ENCODE data around the gene SH3TC2. TPM values are rescaled to one million over a fixed set of nuclear protein-coding genes. Genes with fewer than 3 reads are reported as not detected.
"Not testable (repeated sequence)": the region's sequence is repeated elsewhere in the genome, so short reads cannot be mapped to it uniquely, and the experiment has no call there.

The SH3TC2 gene
- total RNA-seq (2014; rRNA removed; shearing (Covaris generic); ENCODE audit: low replicate concordance): 2.9 and 8.8 TPM in 2 replicates

DNA sequence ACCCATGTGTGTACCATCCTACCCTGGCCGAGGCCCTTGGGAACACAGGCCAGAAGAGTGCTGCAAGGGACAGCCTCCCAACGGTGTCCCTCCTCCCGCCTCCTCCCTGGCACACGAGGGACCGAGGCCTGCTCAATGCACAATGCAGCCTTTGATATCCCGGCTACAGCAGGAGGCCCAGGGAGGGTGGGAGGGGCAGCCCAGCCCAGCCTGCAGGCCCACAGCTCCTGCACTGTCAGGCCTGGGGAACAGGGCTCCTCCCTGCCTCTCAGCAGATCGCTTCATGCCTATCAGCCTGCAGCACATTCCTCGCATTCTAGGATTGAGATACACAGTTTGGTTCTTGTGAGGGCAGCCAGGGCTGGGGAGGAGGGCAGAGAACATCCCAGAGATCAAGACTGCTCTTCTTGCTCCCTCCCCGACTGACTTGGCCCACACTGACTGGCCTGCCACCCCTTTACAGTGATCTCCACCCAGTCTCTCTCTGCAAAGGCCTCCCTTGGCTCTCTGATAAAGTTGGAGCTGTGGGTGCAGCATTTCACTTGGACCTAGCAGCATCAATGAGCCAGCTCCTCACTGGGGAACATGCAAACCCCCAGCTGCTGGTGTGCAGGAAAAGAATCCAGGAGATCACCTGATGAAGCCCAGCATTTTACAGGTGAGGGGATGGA lies at the start of gene SH3TC2:
Gene SH3TC2, minus strand, starts transcription at position 46 of the 671 bp plus-strand sequence. Its CDS starts 40 bp downstream, at position 6.
- no peaks in the 10 kb centered on the region for H3K36me3 ChIP-seq
- no peak within 1 kb of the TSS for H3K4me3 ChIP-seq
- peaks cover 4% of the 10 kb centered on the region for H3K9me3 ChIP-seq
- peak; percentile 83 for DNase-seq
- H3K27me3 ChIP-seq: no peaks in the 10 kb centered on the region

DNA sequence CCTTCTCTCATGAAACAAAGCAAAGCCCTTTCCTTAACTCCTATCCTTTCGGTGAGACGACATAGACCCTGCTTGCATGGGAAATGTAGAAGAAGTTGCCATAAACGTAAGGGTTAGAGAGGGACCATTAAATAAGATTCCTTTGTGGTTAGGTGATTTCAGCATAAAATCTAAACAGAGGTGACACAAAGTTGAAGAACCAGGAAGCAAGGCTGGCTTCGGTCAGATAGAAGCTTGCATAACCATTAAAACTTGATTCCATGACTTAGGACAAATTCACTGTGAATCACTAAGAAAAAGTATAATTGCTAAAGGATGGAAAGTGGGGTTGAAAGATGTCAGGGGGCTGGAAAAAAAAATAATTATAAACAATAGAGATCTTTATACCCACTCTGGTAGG lies 47.5 kb upstream of the SH3TC2 start:
- DNase-seq: no peak
- no peaks in the 10 kb centered on the region for H3K27me3 ChIP-seq
- H3K36me3 ChIP-seq: no peaks in the 10 kb centered on the region
- H3K4me3 ChIP-seq: no peak overlapping the region
- no peaks in the 10 kb centered on the region for H3K9me3 ChIP-seq

DNA sequence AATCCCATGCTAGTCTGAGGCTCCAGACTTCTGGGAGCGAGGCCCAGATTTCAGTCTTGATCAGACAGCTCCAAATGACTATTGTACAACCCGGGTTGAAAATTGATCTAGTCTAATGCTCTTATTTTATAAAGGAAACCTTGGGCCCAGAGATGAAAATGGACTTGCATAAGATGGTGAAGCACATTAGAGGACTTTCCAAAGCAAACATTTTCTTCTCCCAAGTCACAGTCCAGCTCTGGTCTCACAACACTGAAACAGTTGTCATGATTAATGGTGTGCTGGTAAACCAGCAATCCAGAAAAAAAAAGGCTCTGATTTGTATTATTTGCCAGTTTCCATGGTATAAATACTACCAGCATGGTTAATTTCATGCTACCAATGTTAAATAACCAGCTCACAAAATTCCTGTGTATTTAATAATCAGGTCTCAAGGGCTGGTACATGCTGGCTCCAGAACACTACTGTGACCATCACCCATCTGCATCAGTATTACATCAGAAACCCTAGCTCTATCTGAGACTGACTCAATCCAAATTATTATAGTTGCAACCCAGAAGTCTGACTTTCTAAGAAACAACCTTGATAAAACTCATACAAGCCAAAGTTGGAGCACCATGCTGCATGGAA lies 45.9 kb upstream of the SH3TC2 start:
- no peak for DNase-seq
- Histone ChIP-seq H3K27me3 (no peaks in the 10 kb centered on the region), H3K9me3 (no peaks in the 10 kb centered on the region), H3K36me3 (no peaks in the 10 kb centered on the region), H3K4me3 (no peak overlapping the region)

DNA sequence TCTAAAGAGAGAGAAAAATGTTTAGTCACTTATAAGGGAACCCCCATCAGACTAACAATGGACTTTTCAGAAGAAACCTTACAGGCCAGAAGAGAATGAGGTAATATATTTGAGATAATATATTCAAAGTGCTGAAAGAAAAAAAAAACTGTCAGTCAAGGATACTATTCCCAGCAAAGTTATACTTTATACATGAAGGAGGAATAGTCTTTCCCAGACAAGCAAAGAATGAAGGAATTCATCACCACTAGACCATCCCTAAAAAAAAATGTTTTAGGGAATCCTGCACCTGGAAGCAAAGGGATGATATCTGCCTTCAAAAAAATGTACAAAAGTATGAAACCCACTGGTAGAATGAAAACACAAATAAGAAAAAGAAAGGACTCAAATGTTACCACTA lies 37.5 kb upstream of the SH3TC2 start:
- Histone ChIP-seq H3K36me3 (no peaks in the 10 kb centered on the region), H3K27me3 (no peaks in the 10 kb centered on the region), H3K4me3 (no peak overlapping the region), H3K9me3 (peaks cover 35% of the 10 kb centered on the region)
- no peak for DNase-seq

DNA sequence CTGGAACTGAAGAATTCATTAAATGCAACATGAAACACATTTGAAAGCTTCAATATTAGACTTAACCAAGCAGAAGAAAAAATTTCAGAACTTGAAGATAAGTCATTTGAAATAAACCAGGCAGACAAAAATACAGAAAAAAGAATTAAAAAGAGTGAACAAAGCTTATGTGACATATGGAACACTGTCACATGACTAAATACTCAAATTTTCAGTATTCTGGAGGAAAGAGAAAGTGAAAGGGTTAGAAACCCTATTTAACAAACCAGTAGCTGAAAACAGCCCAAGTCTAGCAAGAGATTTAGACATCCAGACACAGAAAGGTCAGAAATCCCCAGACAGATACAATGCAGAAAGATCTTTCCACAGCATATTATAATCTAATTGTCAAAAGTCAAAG lies 37.1 kb upstream of the SH3TC2 start:
- no peaks in the 10 kb centered on the region for H3K27me3 ChIP-seq
- H3K36me3 ChIP-seq: no peaks in the 10 kb centered on the region
- no peak for DNase-seq
- H3K9me3 ChIP-seq: peaks cover 35% of the 10 kb centered on the region
- no peak overlapping the region for H3K4me3 ChIP-seq

DNA sequence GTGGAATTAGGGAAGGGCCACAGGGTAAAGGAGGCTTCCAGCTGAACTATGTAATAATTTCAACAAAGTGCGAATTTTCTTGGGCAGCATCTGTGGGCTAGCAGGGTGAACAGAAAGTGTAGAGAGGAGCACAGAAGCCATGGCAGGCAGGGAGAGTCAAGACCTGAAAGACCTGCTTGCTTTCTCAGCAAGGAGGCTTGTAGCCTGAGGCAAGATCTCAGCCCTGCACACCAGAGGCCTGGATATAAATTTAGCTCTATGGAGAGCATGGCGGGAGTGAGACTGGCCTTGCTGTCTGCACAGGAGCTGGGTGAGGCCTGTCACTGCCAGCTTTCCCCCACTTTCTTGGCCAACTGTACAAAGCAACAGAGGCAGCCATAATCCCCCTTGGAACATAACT lies 32.1 kb upstream of the SH3TC2 start:
- H3K36me3 ChIP-seq: no peaks in the 10 kb centered on the region

DNA sequence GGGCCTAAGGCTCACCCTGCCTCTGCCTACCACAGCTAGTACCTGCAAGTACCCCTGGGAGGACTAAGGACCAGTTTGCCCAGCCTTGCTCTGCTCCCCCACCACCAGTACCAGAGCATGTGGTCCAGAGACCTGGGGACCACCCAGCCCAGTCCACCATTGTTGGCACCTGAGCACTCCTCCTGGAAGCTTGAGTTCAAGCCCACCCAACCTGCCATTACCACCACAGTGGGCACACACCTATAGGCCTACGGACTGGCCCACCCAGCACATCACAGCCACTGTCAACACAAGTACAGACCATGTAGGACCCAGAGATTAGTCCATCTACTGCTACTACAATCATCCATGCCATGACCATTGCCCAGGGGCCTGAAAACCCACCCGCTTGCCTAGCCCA lies 30.8 kb upstream of the SH3TC2 start:
- DNase-seq: no peak
- Histone ChIP-seq H3K27me3 (no peaks in the 10 kb centered on the region), H3K9me3 (peaks cover 14% of the 10 kb centered on the region), H3K4me3 (no peak overlapping the region), H3K36me3 (no peaks in the 10 kb centered on the region)

More for the DNA sequence above, 32.1 kb upstream of the SH3TC2 start:
- Histone ChIP-seq H3K4me3 (no peak overlapping the region), H3K9me3 (peaks cover 23% of the 10 kb centered on the region), H3K27me3 (no peaks in the 10 kb centered on the region)
- no peak for DNase-seq

DNA sequence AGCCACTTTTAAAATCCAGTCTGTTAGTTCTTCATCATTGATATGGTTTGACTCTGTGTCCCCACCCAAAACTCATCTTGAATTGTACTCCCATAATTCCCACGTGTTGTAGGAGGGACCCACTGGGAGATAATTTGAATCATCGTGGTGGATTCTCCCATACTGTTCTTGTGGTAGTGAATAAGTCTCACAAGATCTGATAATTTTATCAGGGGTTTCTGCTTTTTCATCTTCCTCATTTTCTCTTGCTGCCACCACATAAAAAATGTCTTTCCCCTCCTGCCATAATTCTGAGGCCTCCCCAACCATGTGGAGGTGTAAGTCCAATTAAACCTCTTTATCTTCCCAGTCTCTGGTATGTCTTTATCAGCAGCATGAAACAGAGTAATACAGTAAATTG lies 26.9 kb upstream of the SH3TC2 start:
- DNase-seq: no peak
- no peak overlapping the region for H3K4me3 ChIP-seq
- no peaks in the 10 kb centered on the region for H3K27me3 ChIP-seq
- H3K9me3 ChIP-seq: no peaks in the 10 kb centered on the region
- H3K36me3 ChIP-seq: no peaks in the 10 kb centered on the region

DNA sequence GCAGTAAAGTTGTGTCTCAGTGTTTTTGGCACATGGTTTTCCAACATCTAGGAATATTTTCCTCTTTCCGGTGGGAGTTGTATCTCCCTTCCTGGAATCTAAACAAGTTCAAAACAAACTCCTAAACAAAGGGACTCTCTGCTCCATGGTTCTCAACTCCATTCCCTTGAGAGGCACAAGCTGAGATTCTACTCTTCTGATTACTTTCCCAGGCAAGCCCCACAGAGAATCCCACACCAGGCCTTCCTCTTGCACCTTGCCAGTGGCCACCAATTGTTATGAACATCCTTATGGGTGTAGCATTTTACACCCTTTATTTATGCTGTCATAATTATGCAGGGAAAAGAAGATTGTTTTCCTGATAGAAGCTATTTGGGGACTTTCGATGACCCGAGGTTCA lies 25.8 kb upstream of the SH3TC2 start:
- no peak for DNase-seq
- Histone ChIP-seq H3K27me3 (no peaks in the 10 kb centered on the region), H3K9me3 (no peaks in the 10 kb centered on the region), H3K36me3 (no peaks in the 10 kb centered on the region), H3K4me3 (no peak overlapping the region)

DNA sequence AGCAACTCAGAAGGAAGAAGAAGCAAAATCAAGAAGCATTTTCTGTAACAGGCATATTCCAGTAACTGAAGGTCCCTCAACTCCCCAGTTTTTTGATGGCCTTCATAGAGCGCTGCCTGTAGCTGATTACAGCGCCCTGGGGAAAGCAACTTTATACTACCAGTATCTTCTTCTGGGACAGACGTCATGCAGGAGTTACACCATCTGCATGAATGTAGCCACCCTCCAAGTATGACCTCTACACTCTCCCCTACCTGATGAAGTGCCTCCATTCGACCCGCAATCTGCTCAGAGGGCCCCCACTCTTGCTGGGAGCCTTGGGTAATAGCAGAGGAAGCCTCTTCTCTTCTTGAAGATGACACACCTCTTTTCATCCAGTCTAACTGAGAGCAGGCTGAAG lies 21.0 kb upstream of the SH3TC2 start:
- Histone ChIP-seq H3K36me3 (no peaks in the 10 kb centered on the region), H3K9me3 (peaks cover 5% of the 10 kb centered on the region), H3K27me3 (no peaks in the 10 kb centered on the region), H3K4me3 (no peak overlapping the region)
- no peak for DNase-seq

DNA sequence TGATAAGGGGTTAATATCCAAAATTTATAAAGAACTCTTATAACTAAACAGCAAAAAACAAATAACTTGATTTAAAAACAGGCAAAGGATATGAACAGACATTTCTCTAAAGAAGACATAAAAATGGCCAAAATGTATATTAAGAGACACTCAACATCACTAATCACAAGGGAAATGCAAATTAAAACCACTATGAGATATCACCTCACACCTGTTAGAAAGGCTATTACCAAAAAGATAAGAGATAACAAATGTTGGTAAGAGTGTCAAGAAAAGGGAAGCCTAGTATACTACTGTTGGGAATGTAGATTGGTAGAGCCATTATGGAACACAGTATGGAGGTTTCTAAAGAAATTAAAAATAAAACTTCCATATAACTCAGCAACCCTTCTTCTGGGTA lies 19.4 kb upstream of the SH3TC2 start:
- no peaks in the 10 kb centered on the region for H3K27me3 ChIP-seq
- no peak for DNase-seq
- H3K9me3 ChIP-seq: peaks cover 8% of the 10 kb centered on the region
- no peaks in the 10 kb centered on the region for H3K36me3 ChIP-seq
- no peak overlapping the region for H3K4me3 ChIP-seq

DNA sequence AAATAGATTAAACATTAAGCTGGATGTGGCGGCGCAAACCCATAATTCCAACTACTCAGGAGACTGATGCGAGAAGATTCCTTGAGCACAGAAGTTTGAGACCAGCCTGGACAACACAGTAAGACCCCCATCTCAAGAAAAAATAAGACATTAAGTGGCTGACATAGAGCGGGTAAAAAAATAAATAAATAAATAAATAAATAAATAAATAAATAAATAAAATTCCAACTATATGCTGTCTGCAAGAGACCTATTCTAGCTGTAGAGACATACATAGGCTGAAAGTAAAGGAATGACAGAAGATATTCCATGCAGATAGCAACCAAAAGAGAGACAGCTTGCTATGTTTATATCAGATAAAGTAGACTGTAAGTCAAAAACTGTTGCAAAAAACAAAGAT lies 17.4 kb upstream of the SH3TC2 start:
- H3K36me3 ChIP-seq: no peaks in the 10 kb centered on the region
- no peak overlapping the region for H3K4me3 ChIP-seq
- H3K27me3 ChIP-seq: no peaks in the 10 kb centered on the region
- peaks cover 8% of the 10 kb centered on the region for H3K9me3 ChIP-seq
- no peak for DNase-seq

- H3K4me3 ChIP-seq: no peak overlapping the region
- H3K9me3 ChIP-seq: peaks cover 8% of the 10 kb centered on the region
- H3K36me3 ChIP-seq: no peaks in the 10 kb centered on the region
- no peak for DNase-seq
- no peaks in the 10 kb centered on the region for H3K27me3 ChIP-seq
These were observed 17.0 kb upstream of the SH3TC2 start for GRCh38 chr5:149079883-149080282.

DNA sequence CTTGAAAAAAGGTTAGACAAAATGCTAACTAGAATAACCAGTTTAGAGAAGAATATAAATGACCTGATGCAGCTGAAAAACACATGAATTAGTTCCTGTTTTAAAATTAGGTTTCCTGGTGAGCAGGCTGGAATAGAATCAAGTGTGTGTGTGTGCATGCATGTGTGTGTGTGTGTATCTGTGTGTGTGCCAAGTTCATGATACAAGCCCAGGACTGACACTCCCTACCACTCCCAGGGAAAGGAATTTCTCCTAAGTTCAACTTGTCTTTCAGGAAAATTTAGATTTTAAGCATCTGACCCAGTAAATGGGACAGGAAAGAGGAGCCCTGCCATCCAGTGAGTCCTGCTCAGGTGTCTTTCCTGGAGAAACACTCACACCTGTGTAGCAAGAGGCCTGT lies 11.2 kb upstream of the SH3TC2 start:
- not testable (repeated sequence) for DNase-seq, H3K36me3 ChIP-seq, H3K4me3 ChIP-seq, H3K27me3 ChIP-seq, H3K9me3 ChIP-seq

DNA sequence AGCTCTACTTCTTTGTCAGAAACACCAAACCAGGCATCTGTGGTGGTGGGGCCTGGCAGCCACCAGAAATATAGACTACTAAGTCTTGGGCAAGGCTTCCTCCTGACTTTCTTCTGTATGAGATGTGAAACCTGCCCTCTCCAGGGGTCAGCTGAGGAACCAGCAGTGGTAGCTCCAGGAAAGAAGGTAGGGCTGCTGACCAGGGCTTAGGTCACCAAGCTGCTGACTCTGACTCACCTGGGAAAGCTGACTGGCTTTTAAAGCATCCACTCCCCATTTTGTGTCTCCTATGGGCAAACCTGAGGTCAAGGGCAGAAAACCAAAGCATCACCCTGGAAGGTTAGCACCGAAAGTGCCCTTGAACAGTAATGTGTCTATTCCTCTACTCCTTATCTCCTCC lies 10.4 kb upstream of the SH3TC2 start:
- peak; percentile 17 for DNase-seq
- Histone ChIP-seq H3K36me3 (no peaks in the 10 kb centered on the region), H3K4me3 (no peak overlapping the region), H3K27me3 (no peaks in the 10 kb centered on the region), H3K9me3 (peaks cover 3% of the 10 kb centered on the region; the same call in 1 of the 2 replicates)

- no peaks in the 10 kb centered on the region for H3K27me3 ChIP-seq
- no peak for DNase-seq
- peaks cover 2% of the 10 kb centered on the region; the same call in 1 of the 2 replicates for H3K9me3 ChIP-seq
- H3K4me3 ChIP-seq: no peak overlapping the region
- H3K36me3 ChIP-seq: no peaks in the 10 kb centered on the region
These were observed 9.9 kb upstream of the SH3TC2 start for GRCh38 chr5:149072791-149073190.

DNA sequence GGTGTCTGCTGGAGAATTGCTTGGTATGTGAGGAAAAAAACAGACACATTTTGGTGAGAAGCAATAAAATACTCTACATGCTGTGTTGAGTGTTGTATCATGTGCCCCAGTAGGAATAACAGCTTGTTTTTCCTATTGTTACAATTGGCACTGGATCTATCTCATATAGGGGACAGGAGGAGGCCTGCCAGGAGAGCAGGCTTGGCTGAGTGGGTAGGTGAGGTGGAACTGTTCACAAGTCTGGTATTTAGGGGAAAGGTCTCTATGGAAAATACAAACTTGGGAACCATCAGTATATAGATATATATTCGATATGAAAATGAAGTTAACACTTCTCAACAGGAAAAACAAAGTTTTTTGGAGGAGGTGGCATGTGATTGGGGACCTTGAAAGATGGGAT lies 9.5 kb upstream of the SH3TC2 start:
- Histone ChIP-seq H3K36me3 (no peaks in the 10 kb centered on the region), H3K9me3 (no peaks in the 10 kb centered on the region; the same call in 1 of the 2 replicates), H3K27me3 (no peaks in the 10 kb centered on the region), H3K4me3 (no peak overlapping the region)
- DNase-seq: no peak

DNA sequence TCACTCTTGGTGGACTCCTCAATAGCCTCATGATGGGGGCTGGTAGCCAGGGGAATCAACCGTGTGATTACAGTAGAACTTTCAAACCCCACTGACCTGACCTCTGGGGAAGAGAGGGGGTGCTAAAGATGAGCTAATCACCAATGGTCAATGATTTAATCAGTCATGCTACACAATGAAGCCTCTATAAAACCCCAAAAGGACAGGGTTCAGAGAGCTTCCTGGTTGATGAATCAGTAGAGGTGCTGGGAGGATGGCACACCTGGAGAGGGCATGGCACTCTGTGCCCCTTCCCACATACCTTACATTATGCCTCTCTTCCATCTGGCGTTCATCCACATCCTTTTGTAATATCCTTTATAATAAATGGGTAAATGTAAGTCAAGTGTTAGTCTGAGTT lies 8.9 kb upstream of the SH3TC2 start:
- Histone ChIP-seq H3K36me3 (no peaks in the 10 kb centered on the region), H3K27me3 (no peaks in the 10 kb centered on the region), H3K4me3 (no peak overlapping the region), H3K9me3 (no peaks in the 10 kb centered on the region; the same call in none of the 2 replicates)
- no peak for DNase-seq

Data from MG63 (cell line).